Stimulated activated CD4-positive, alpha-beta T cell treated with anti-CD3 and anti-CD28 coated beads, Interleukin-15, amount 100 ng/mL, for 48 hours (primary cell): ENCODE data around the gene NXT1.
"Not testable (repeated sequence)": the region's sequence is repeated elsewhere in the genome, so short reads cannot be mapped to it uniquely, and the experiment has no call there.

ENCODE experiments used
- DNase-seq, 2 donors: peaks; one replicate each; pipeline ENCODE4 v3.0.0-alpha.2; 2020; ENCODE audit warnings: low read depth in 2 of 2

The NXT1 gene

GRCh38 chr20:23350196-23350903, at the start of gene NXT1:
NXT1 (plus strand) TSS chr20:23350791; CDS start chr20:23354042, 3,251 bp downstream.
- peak; percentile 91 to 93 for DNase-seq

GRCh38 chr20:23301436-23302050, 49.0 kb upstream of the NXT1 start:
- DNase-seq: no peak

GRCh38 chr20:23302386-23302785, 48.2 kb upstream of the NXT1 start:
- no peak for DNase-seq

GRCh38 chr20:23302801-23303200, 47.8 kb upstream of the NXT1 start:
- DNase-seq: no peak

GRCh38 chr20:23303325-23304102, 47.1 kb upstream of the NXT1 start:
- no peak for DNase-seq

GRCh38 chr20:23304616-23305015, 46.0 kb upstream of the NXT1 start:
- DNase-seq: no peak

GRCh38 chr20:23305098-23305497, 45.5 kb upstream of the NXT1 start:
- no peak for DNase-seq

GRCh38 chr20:23307393-23307792, 43.2 kb upstream of the NXT1 start:
- DNase-seq: not testable (repeated sequence)

GRCh38 chr20:23308024-23308423, 42.6 kb upstream of the NXT1 start:
- no peak for DNase-seq

GRCh38 chr20:23308908-23309307, 41.7 kb upstream of the NXT1 start:
- no peak for DNase-seq

- DNase-seq: no peak
These were observed 40.8 kb upstream of the NXT1 start for GRCh38 chr20:23309781-23310180.

- DNase-seq: no peak
These were observed 38.6 kb upstream of the NXT1 start for GRCh38 chr20:23311947-23312506.

- no peak for DNase-seq
These were observed 37.3 kb upstream of the NXT1 start for GRCh38 chr20:23313271-23313670.

GRCh38 chr20:23314699-23315098, 35.9 kb upstream of the NXT1 start:
- DNase-seq: no peak

GRCh38 chr20:23315099-23315498, 35.5 kb upstream of the NXT1 start:
- no peak for DNase-seq

- no peak for DNase-seq
These were observed 34.0 kb upstream of the NXT1 start for GRCh38 chr20:23316626-23317025.

- DNase-seq: no peak
These were observed 33.5 kb upstream of the NXT1 start for GRCh38 chr20:23317081-23317480.

- no peak for DNase-seq
These were observed 32.2 kb upstream of the NXT1 start for GRCh38 chr20:23318347-23318746.

- DNase-seq: no peak
These were observed 30.3 kb upstream of the NXT1 start for GRCh38 chr20:23320317-23320716.

- DNase-seq: no peak
These were observed 25.5 kb upstream of the NXT1 start for GRCh38 chr20:23325107-23325506.

GRCh38 chr20:23326774-23327173, 23.8 kb upstream of the NXT1 start:
- DNase-seq: no peak

- DNase-seq: no peak
These were observed 22.8 kb upstream of the NXT1 start for GRCh38 chr20:23327617-23328333.
